SK-N-SH treated with all-trans-retinoic acid at 6 μM for 48 hours (cell line): ENCODE results near the gene ZNF217.
A peak's percentile ranks its signal among the peaks of the same experiment; 100 is the strongest.

Source experiments
- ATAC-seq: fragments of 200-7000 bp; cut with Tn5 transposase; 3 replicates; pipeline ENCODE4 v1.9.1; 2020; ENCODE audit warnings: mild to moderate bottlenecking, moderate library complexity
- ARNTL ChIP-seq: fragments of 450-650 bp; formaldehyde crosslinking; IDR thresholded peaks from 2 replicates; pipeline ENCODE4 v1.5.0; 2020; ENCODE audit warnings: low read depth, mild to moderate bottlenecking, moderate library complexity, borderline replicate concordance
- BACH2 ChIP-seq: fragments of 250-450 bp; sonication (Bioruptor Pico); IDR thresholded peaks from 2 replicates; pipeline ENCODE4 v1.9.0; 2021; ENCODE audit warnings: mild to moderate bottlenecking, borderline replicate concordance
- CREB5 ChIP-seq: fragments of 250-450 bp; sonication (Bioruptor Pico); IDR thresholded peaks from 2 replicates; pipeline ENCODE4 v1.5.1; 2020; ENCODE audit warnings: low read depth, mild to moderate bottlenecking, moderate library complexity
- CSDC2 ChIP-seq: fragments of 250-450 bp; sonication (Bioruptor Pico); IDR thresholded peaks from 2 replicates; pipeline ENCODE4 v1.5.0; 2020; ENCODE audit warnings: mild to moderate bottlenecking, moderate library complexity
- CSRNP3 ChIP-seq: fragments of 250-450 bp; sonication (Bioruptor Pico); IDR thresholded peaks from 2 replicates; pipeline ENCODE4 v1.5.1; 2021; ENCODE audit warnings: mild to moderate bottlenecking, moderate library complexity
- ESRRG ChIP-seq: fragments of 250-450 bp; sonication (Bioruptor Pico); IDR thresholded peaks from 2 replicates; pipeline ENCODE4 v1.6.1; 2021; ENCODE audit warnings: mild to moderate bottlenecking
- GLIS3 ChIP-seq: fragments of 250-450 bp; sonication (Bioruptor Pico); IDR thresholded peaks from 2 replicates; pipeline ENCODE4 v1.5.0; 2020; ENCODE audit warnings: mild to moderate bottlenecking, moderate library complexity
- ISL1 ChIP-seq: fragments of 250-450 bp; sonication (Bioruptor Pico); IDR thresholded peaks from 2 replicates; pipeline ENCODE4 v2.1.2; 2022; ENCODE audit warnings: mild to moderate bottlenecking, moderate library complexity
- OSR1 ChIP-seq: fragments of 250-450 bp; sonication (Bioruptor Pico); IDR thresholded peaks from 2 replicates; pipeline ENCODE4 v1.8.0; 2022; ENCODE audit warnings: moderate library complexity, mild to moderate bottlenecking, inconsistent platforms
- PPARA ChIP-seq: fragments of 250-450 bp; sonication (Bioruptor Pico); IDR thresholded peaks from 2 replicates; pipeline ENCODE4 v1.5.0; 2020; ENCODE audit warnings: mild to moderate bottlenecking, borderline replicate concordance
- SNAI2 ChIP-seq: fragments of 250-450 bp; sonication (Bioruptor Pico); IDR thresholded peaks from 2 replicates; pipeline ENCODE4 v1.5.0; 2020; ENCODE audit warnings: mild to moderate bottlenecking, moderate library complexity
- TCF4 ChIP-seq: fragments of 250-450 bp; sonication (Bioruptor Pico); IDR thresholded peaks from 2 replicates; pipeline ENCODE4 v1.8.0; 2021; ENCODE audit warnings: mild to moderate bottlenecking, moderate library complexity, borderline replicate concordance
- TSHZ2 ChIP-seq: fragments of 250-450 bp; sonication (Bioruptor Pico); IDR thresholded peaks from 2 replicates; pipeline ENCODE4 v1.5.0; 2020; ENCODE audit warnings: mild to moderate bottlenecking, moderate library complexity
- ZFP3 ChIP-seq: fragments of 250-450 bp; sonication (Bioruptor Pico); IDR thresholded peaks from 2 replicates; pipeline ENCODE4 v1.5.0; 2020; ENCODE audit warnings: mild to moderate bottlenecking, moderate library complexity
- ZNF70 ChIP-seq: fragments of 450-650 bp; formaldehyde crosslinking; IDR thresholded peaks from 2 replicates; pipeline ENCODE4 v1.5.0; 2020; ENCODE audit warnings: mild to moderate bottlenecking, moderate library complexity
- ZNF8 ChIP-seq: fragments of 450-650 bp; formaldehyde crosslinking; IDR thresholded peaks from 2 replicates; pipeline ENCODE4 v1.5.0; 2020; ENCODE audit warnings: mild to moderate bottlenecking, moderate library complexity
- TF ChIP-seq, protein P1 (sequence below): fragments of 250-450 bp; sonication (Bioruptor Pico); IDR thresholded peaks from 2 replicates; pipeline ENCODE4 v1.8.0; 2021; ENCODE audit warnings: low read depth, mild to moderate bottlenecking, moderate library complexity, borderline replicate concordance
- TF ChIP-seq, protein P2 (sequence below): fragments of 250-450 bp; sonication (Bioruptor Pico); IDR thresholded peaks from 2 replicates; pipeline ENCODE4 v1.8.0; 2020; ENCODE audit warnings: mild to moderate bottlenecking, moderate library complexity, borderline replicate concordance

ZNF217 gene

GRCh38 chr20:53580376-53581111 is 13.1 kb downstream of the ZNF217 start (continued):
- TF ChIP-seq TCF4, result no peak
- no peak for TF ChIP-seq OSR1 (CRISPR knock-in tag)
- TF ChIP-seq, protein P1, sequence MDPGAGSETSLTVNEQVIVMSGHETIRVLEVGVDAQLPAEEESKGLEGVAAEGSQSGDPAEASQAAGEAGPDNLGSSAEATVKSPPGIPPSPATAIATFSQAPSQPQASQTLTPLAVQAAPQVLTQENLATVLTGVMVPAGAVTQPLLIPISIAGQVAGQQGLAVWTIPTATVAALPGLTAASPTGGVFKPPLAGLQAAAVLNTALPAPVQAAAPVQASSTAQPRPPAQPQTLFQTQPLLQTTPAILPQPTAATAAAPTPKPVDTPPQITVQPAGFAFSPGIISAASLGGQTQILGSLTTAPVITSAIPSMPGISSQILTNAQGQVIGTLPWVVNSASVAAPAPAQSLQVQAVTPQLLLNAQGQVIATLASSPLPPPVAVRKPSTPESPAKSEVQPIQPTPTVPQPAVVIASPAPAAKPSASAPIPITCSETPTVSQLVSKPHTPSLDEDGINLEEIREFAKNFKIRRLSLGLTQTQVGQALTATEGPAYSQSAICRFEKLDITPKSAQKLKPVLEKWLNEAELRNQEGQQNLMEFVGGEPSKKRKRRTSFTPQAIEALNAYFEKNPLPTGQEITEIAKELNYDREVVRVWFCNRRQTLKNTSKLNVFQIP, result no peak

GRCh38 chr20:53579581-53580375 is 13.9 kb downstream of the ZNF217 start:
- TF ChIP-seq, protein P2, sequence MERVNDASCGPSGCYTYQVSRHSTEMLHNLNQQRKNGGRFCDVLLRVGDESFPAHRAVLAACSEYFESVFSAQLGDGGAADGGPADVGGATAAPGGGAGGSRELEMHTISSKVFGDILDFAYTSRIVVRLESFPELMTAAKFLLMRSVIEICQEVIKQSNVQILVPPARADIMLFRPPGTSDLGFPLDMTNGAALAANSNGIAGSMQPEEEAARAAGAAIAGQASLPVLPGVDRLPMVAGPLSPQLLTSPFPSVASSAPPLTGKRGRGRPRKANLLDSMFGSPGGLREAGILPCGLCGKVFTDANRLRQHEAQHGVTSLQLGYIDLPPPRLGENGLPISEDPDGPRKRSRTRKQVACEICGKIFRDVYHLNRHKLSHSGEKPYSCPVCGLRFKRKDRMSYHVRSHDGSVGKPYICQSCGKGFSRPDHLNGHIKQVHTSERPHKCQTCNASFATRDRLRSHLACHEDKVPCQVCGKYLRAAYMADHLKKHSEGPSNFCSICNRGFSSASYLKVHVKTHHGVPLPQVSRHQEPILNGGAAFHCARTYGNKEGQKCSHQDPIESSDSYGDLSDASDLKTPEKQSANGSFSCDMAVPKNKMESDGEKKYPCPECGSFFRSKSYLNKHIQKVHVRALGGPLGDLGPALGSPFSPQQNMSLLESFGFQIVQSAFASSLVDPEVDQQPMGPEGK (CRISPR knock-in tag), result no peak
- TF ChIP-seq OSR1 (CRISPR knock-in tag) (no peak), ESRRG (CRISPR knock-in tag) (no peak), ZNF8 (CRISPR knock-in tag) (no peak), TSHZ2 (no peak), PPARA (CRISPR knock-in tag) (no peak), ZNF70 (CRISPR knock-in tag) (no peak), ZFP3 (CRISPR knock-in tag) (no peak), CSDC2 (CRISPR knock-in tag) (no peak), ISL1 (CRISPR knock-in tag) (no peak), CREB5 (CRISPR knock-in tag) (no peak), TCF4 (no peak), SNAI2 (no peak), BACH2 (CRISPR knock-in tag) (no peak), GLIS3 (CRISPR knock-in tag) (no peak), CSRNP3 (CRISPR knock-in tag) (no peak)
- TF ChIP-seq, protein P1, result no peak
- ATAC-seq, result peak; percentile 5; the same call in 1 of the 3 replicates

DNA sequence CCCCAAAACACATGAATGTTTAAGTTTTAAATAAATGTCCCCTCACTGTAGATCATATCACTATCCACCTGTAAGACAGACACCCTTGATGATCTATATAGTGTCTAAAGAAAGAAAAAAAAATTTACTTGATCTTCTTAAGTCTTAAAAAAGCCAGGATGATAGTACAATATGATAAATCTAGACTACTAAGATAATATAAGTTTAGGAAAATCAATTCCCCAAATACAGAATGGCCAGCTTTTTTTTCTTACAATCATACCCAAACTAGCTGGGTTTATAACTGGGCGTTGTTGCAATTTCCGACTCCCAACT is 14.4 kb downstream of the ZNF217 start:
- ATAC-seq, result no peak; the same call in 2 of the 3 replicates
- TF ChIP-seq PPARA (CRISPR knock-in tag), result no peak
- no peak for TF ChIP-seq SNAI2
- TF ChIP-seq, protein P1, result no peak
- no peak for TF ChIP-seq ISL1 (CRISPR knock-in tag)
- TF ChIP-seq ARNTL (CRISPR knock-in tag), result no peak
- TF ChIP-seq TSHZ2, result no peak
- no peak for TF ChIP-seq BACH2 (CRISPR knock-in tag)
- no peak for TF ChIP-seq OSR1 (CRISPR knock-in tag)
